Measurements from ENCODE around the gene SEPTIN8.

Gene SEPTIN8

GRCh38 chr5:132747616-132748440 is 29.2 kb downstream of the SEPTIN8 start:
- DNase-seq: no peak

GRCh38 chr5:132746954-132747615 is 30.0 kb downstream of the SEPTIN8 start, which contains the start of gene CCNI2:
CCNI2 (plus strand) TSS chr5:132747426; CDS start chr5:132747496, 70 bp downstream.
- peak; percentile 27 for DNase-seq

DNA sequence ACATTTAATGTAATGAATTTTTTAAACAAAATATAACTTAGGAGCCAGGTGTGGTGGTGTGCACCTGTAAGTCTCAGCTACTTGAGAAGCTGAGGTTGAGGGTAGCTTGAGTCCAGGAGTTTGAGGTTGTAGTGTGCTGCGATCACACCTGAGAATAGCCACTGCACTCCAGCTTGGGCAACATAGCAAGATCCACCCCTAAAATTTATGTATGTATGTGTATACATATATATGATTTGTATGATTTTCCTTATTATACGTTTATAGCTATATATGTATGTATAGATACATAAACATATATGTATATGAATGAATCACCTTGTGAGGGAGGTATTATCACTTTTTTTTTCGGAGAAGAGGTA is 30.5 kb downstream of the SEPTIN8 start:
- DNase-seq: no peak

- DNase-seq: no peak
Measured at GRCh38 chr5:132744659-132745058, 32.4 kb downstream of the SEPTIN8 start.

DNA sequence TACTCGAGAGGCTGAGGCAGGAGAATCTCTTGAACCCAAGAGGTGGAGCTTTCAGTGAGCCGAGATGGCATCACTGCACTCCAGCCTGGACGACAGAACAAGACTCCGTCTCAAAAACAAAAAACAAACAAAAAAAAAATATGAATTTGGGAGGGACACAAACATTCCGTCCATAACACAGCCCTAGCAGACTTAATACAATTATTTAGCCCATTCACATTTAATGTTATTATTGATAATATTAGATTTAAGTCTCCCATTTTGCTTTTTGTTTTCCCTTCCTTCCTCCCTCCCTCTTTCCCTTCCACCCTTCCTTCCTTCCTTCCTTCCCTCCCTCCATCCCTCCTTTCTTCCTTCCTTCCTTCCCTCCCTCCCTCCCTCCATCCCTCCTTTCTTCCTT is 34.4 kb downstream of the SEPTIN8 start:
- no peak for DNase-seq

GRCh38 chr5:132742158-132742557 is 34.9 kb downstream of the SEPTIN8 start:
- DNase-seq: no peak

DNA sequence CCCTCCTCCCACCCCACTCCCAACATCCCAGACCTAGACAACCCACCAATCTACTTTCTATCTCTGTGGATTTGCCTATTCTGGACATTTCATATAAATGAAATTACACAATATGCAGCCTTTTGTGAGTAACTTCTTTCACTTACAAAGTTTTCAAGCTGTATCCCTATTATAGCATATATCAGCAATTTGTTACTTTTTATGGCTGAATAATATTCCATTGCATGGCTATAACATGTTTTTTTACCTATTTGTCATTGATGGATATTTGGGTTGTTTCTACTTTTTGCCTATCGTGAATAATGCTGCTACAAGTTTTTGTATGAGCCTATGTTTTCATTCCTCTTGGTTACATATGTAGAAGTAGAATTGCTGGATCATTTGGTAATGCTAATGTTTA is 37.8 kb downstream of the SEPTIN8 start:
- no peak for DNase-seq

- DNase-seq: no peak
Measured at GRCh38 chr5:132737982-132738681, 38.9 kb downstream of the SEPTIN8 start.

GRCh38 chr5:132736853-132737833 is 39.9 kb downstream of the SEPTIN8 start, which contains the start of gene KIF3A:
KIF3A (minus strand) TSS chr5:132737546; CDS start chr5:132737419, 127 bp downstream.
- peak; percentile 97 for DNase-seq

DNA sequence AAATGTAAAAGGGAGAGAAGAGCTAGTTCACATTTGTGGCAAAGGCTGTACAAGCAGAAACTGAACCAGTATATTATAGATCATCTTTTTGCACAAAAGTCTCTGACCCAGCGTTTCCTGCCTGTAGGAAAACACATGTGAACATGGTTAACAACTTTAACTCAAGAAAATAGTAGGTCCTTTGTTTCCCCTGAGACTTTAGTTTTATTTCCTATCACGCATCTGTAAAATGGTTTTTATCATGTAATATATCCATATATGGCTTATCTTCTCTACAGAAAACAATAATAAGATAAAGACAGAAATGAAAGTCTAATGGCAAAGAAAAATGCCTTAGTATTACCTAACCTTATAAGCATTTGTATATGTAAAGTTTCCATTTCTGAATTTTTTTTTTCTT is 42.4 kb downstream of the SEPTIN8 start:
- no peak for DNase-seq

DNA sequence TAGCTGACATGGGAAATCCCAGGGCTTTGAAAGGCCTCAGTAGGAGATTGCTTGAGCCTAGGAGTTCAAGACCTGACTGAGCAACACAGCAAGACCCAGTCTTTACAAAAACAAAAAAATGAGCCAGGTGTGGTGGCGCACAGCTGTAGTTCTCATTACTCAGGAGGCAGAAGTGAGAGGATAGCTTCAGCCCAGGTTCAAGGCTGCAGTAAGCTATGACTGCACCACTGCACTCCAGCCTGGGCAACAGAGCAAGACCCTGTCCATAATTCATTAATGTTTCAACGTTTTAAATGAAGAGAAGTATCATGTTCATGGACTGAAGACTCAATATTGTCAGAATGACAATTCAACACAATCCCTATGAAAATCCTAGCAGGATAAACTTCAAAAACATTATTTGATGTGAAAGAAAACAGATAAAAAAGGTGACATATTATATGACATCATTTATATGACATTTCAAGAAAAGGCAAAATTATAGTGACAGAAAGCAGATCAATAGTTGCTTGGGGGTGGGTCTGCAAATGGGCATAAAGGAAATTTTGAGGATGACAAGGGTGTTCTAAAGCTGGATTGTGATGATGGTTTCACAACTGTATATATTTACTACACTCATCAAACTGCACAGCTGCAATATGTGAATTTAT is 43.4 kb downstream of the SEPTIN8 start:
- no peak for DNase-seq

GRCh38 chr5:132729896-132730295 is 47.1 kb downstream of the SEPTIN8 start:
- no peak for DNase-seq

DNA sequence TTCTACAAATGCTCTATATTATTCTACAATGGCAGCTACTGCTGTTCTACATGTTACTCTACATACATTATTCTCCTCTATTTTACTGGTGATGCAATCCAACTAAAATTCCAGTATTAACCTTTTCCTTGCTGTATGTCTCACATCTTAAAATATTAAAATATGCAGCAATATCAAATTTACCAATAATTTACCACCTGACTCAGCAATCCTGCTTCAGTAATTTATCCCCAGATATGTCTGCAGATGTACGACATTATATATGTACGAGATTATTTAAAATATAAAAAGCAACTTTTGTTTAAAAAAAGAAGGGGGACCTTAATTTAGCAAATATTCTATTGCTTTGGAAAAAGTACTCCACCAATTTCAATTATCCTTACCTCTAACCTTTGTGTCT is 51.3 kb downstream of the SEPTIN8 start:
- no peak for DNase-seq

- no peak for DNase-seq
Measured at GRCh38 chr5:132718544-132719312, 58.3 kb downstream of the SEPTIN8 start.

GRCh38 chr5:132714456-132715307 is 62.4 kb downstream of the SEPTIN8 start:
- no peak for DNase-seq

DNA sequence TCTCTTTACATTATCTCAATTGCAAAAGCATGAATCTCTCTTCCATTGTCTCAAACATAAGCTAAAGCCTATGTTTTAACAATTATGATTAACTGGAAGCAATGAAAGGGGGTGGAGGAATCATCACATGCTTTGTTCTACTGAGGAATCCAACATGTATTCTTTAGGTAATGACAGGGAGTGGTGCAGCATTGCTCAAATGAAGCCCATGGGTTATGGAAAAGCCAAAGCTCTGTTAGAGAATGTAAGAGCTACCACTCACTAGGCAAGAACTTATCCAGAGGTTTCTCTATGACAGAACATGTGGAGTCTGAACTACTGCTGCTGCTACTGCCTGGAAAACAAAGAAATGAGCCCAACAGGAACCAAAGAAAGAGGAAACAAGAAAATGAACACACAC is 68.4 kb downstream of the SEPTIN8 start:
- DNase-seq: no peak

DNA sequence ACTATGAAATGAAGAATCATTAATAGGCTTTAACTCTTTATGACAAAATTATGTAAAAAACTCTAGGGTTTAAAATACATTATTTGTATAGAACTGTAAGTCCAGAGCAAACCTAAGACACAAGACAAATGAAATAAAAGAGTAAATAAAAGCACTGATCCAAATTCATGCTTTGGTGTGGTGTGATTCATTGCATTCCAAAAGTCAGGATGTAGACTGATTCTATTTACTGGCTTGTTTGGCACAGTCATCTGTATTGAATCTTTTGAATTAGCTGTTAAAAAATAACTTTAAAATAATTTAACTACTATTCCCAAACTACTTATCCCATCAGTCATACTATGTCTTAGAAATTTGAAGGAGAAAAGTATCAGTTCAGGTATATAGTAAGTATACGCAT is 72.2 kb downstream of the SEPTIN8 start:
- DNase-seq: no peak

Measured in COR-L47 (cell line).